DND-41 (cell line): Measurements from ENCODE around the gene ADAMTSL2.

Experiments used
- ATAC-seq: fragments of 200-7000 bp; cut with Tn5 transposase; 3 replicates; pipeline ENCODE4 v1.9.1; 2021; ENCODE audit warnings: low read depth; ENCODE audit not compliant: insufficient read depth
- DNase-seq: peaks from one replicate; pipeline ENCODE4 v3.0.0-alpha.2; 2020
- H2AFZ ChIP-seq: 2 replicates; pipeline ENCODE4 v1.6.0; 2012; ENCODE audit warnings: low read depth, low read length
- H3K27ac ChIP-seq: 2 replicates; pipeline ENCODE4 v1.5.1; 2012; ENCODE audit warnings: low read length, inconsistent platforms
- H3K27me3 ChIP-seq: fragments of 200-600 bp; sonication (generic); 2 replicates; pipeline ENCODE4 v1.6.0; 2012; ENCODE audit warnings: low read length, mild to moderate bottlenecking, inconsistent platforms; ENCODE audit not compliant: insufficient read depth, poor library complexity
- H3K36me3 ChIP-seq: 2 replicates; pipeline ENCODE4 v1.5.1; 2012; ENCODE audit warnings: low read length, inconsistent platforms; ENCODE audit not compliant: insufficient read depth
- H3K4me1 ChIP-seq: 2 replicates; pipeline ENCODE4 v1.5.1; 2012; ENCODE audit warnings: mild to moderate bottlenecking, low read length; ENCODE audit not compliant: insufficient read depth
- H3K4me2 ChIP-seq: 2 replicates; pipeline ENCODE4 v1.6.0; 2012; ENCODE audit warnings: mild to moderate bottlenecking, moderate library complexity, low read length, inconsistent platforms; ENCODE audit not compliant: insufficient read depth
- H3K4me3 ChIP-seq, 2 experiments: fragments of 200-600 bp in 1 of 2; shearing (Covaris generic) in 1 of 2; 2 replicates each; pipeline ENCODE4 v1.5.1; 2012 to 2016; ENCODE audit warnings: inconsistent platforms in 2 of 2, low read length in 2 of 2, mild to moderate bottlenecking in 2 of 2, low read depth in 1 of 2, moderate library complexity in 1 of 2
- H3K79me2 ChIP-seq: 2 replicates; pipeline ENCODE4 v1.6.0; 2012; ENCODE audit warnings: low read length, inconsistent platforms; ENCODE audit not compliant: insufficient read depth
- H3K9ac ChIP-seq: 2 replicates; pipeline ENCODE4 v1.6.0; 2012; ENCODE audit warnings: low read depth, mild to moderate bottlenecking, inconsistent platforms, low read length, moderate library complexity
- H3K9me3 ChIP-seq: 2 replicates; pipeline ENCODE4 v1.5.1; 2012; ENCODE audit warnings: low read length, moderate library complexity, mild to moderate bottlenecking, inconsistent platforms; ENCODE audit not compliant: insufficient read depth, severe bottlenecking
- H4K20me1 ChIP-seq: 2 replicates; pipeline ENCODE4 v1.6.0; 2012; ENCODE audit warnings: low read length; ENCODE audit not compliant: insufficient read depth
- EZH2 ChIP-seq: IDR thresholded peaks from 3 replicates; pipeline ENCODE4 v1.6.1; 2012; ENCODE audit warnings: borderline replicate concordance, low read depth, mild to moderate bottlenecking, moderate library complexity, low read length, inconsistent platforms; ENCODE audit not compliant: severe bottlenecking
- TF ChIP-seq, protein P1 (sequence below): IDR thresholded peaks from 2 replicates; pipeline ENCODE4 v1.5.1; 2012; ENCODE audit warnings: borderline replicate concordance, low read length, moderate library complexity, mild to moderate bottlenecking; ENCODE audit not compliant: poor library complexity, severe bottlenecking; ENCODE audit errors: extremely low read depth

ADAMTSL2 gene

DNA sequence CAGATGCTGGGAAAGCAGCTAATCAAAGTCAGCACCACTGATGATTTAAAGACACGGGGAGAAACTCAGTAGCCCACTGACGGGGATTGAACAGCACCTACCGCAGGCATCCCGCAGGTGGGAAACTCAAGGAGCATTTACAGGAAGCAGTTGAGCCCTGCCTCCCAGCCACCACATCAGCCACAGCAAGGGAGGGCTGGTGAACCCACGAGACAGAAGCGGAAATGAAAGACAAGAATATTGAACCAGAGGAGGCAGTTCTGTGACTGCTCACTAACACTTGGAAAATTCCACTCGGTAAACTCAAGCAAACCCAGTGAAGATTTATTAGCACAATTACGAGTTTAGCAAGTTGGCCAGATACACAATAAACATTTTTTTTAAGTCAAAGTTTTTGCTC, 85.3 kb downstream of the ADAMTSL2 start:
- Histone ChIP-seq H3K27ac (peak overlapping the region; percentile 11; the same call in 1 of the 2 replicates), H3K4me2 (peak overlapping the region; percentile 43), H3K27me3 (no peaks in the 10 kb centered on the region), H3K4me3 (no peak overlapping the region), H3K9ac (no peak overlapping the region), H4K20me1 (no peaks in the 10 kb centered on the region), H3K36me3 (no peaks in the 10 kb centered on the region), H3K9me3 (peaks cover under 1% of the 10 kb centered on the region), H3K79me2 (no peaks in the 10 kb centered on the region), H3K4me1 (peaks cover 22% of the 10 kb centered on the region), H2AFZ (no peak overlapping the region)
- ATAC-seq, result peak; percentile 98
- DNase-seq, result peak; percentile 81
- no peak for TF ChIP-seq EZH2
- TF ChIP-seq, protein P1, sequence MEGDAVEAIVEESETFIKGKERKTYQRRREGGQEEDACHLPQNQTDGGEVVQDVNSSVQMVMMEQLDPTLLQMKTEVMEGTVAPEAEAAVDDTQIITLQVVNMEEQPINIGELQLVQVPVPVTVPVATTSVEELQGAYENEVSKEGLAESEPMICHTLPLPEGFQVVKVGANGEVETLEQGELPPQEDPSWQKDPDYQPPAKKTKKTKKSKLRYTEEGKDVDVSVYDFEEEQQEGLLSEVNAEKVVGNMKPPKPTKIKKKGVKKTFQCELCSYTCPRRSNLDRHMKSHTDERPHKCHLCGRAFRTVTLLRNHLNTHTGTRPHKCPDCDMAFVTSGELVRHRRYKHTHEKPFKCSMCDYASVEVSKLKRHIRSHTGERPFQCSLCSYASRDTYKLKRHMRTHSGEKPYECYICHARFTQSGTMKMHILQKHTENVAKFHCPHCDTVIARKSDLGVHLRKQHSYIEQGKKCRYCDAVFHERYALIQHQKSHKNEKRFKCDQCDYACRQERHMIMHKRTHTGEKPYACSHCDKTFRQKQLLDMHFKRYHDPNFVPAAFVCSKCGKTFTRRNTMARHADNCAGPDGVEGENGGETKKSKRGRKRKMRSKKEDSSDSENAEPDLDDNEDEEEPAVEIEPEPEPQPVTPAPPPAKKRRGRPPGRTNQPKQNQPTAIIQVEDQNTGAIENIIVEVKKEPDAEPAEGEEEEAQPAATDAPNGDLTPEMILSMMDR, result no peak

DNA sequence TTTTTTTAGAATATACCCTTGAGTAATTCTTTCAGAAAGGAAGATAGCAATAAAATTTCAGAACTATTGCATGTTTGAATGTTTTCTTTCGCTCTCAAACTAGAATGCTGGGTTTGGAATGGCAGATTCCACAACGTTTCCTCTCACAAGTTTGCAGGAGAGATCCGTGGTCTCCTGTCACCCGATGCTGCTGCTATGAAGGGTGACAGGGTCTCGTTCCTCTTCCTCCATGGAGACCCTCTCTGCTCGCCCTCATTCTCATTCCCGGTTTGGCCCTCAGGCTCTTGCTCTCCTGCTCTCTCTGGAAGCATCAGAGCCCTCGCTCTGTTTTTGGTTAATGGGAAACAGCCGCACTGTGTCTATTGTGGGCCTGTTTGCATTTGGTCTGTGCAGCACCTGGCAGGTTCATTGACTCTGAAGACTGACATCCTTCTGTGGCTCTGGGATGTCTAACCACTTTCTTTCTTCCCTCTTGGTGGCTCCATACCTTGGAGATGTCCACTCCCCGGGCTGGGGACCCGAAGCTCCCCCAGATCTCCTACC, 87.3 kb downstream of the ADAMTSL2 start:
- no peak for TF ChIP-seq EZH2
- TF ChIP-seq, protein P1, result no peak
- Histone ChIP-seq H3K27me3 (no peaks in the 10 kb centered on the region), H4K20me1 (no peaks in the 10 kb centered on the region), H2AFZ (no peak overlapping the region), H3K36me3 (no peaks in the 10 kb centered on the region), H3K79me2 (no peaks in the 10 kb centered on the region), H3K4me3 (no peak overlapping the region), H3K9ac (no peak overlapping the region), H3K4me1 (peaks cover 22% of the 10 kb centered on the region), H3K4me2 (no peak overlapping the region), H3K27ac (no peak overlapping the region), H3K9me3 (peaks cover 3% of the 10 kb centered on the region)
- DNase-seq (no peak), ATAC-seq (no peak)

DNA sequence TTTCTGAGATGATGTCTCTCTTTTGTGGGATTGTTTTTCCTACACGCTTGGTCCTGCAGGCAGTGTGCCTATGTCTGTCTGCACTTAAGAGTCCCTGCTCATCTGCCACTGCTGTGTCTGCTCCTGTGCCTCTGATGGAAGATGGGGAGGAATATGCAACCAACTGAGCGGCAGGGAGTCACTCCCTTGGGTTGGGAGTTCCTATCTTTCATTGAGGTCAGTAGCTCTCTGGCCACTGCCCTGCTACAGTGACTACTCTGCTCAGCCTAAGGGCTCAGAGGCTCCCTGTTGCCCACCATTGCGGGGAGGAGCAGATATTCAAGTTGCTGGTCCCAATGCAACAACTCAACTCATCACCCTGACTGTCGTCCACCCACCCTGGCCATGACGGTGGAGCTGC, 88.1 kb downstream of the ADAMTSL2 start:
- no peak for DNase-seq
- Histone ChIP-seq H2AFZ (no peak overlapping the region), H3K4me3 (no peak overlapping the region), H3K79me2 (no peaks in the 10 kb centered on the region), H3K4me2 (no peak overlapping the region), H3K27me3 (no peaks in the 10 kb centered on the region), H3K9ac (no peak overlapping the region), H3K4me1 (peaks cover 22% of the 10 kb centered on the region), H3K27ac (no peak overlapping the region), H3K36me3 (no peaks in the 10 kb centered on the region), H4K20me1 (no peaks in the 10 kb centered on the region), H3K9me3 (peaks cover 3% of the 10 kb centered on the region)
- no peak for TF ChIP-seq EZH2
- TF ChIP-seq, protein P1, result no peak
- ATAC-seq, result no peak
